Common myeloid progenitor, CD34-positive (primary cell): ENCODE measurements around the gene LRRK2.

Experiments used
- CTCF ChIA-PET: fragments of 350-600 bp; sonication (Branson Sonifier 250); formaldehyde crosslinking; loops from one replicate; lab custom pipeline; 2021; ENCODE audit warnings: antibody characterized with exemption; lab: Charles Lee
- POLR2A ChIA-PET: fragments of 350-600 bp; sonication (Branson Sonifier 250); formaldehyde crosslinking; loops from one replicate; lab custom pipeline; 2021; ENCODE audit warnings: antibody characterized with exemption; lab: Charles Lee
- DNase-seq, 3 donors: peaks; one replicate each; pipeline versions ENCODE4 v3.0.0 to v3.0.0-alpha.2; 2013
- H3K27ac ChIP-seq, 2 experiments: 1 replicate in 1 of 2; 2 replicates in 1 of 2; pipeline ENCODE4 v1.7.0; 2013; ENCODE audit warnings: inconsistent platforms in 2 of 2, low read length in 2 of 2, mild to moderate bottlenecking in 2 of 2, low read depth in 1 of 2, moderate library complexity in 1 of 2; ENCODE audit not compliant: severe bottlenecking in 2 of 2, insufficient read depth in 1 of 2, poor library complexity in 1 of 2
- H3K27me3 ChIP-seq, 5 experiments: replicated peaks in 2 of 5; 1 replicate in 3 of 5; 2 replicates in 2 of 5; pipeline versions ENCODE4 v1.6.1 to v1.7.0; 2013; ENCODE audit warnings: low read length in 4 of 5, mild to moderate bottlenecking in 2 of 5, moderate library complexity in 2 of 5, inconsistent platforms in 1 of 5; ENCODE audit not compliant: insufficient read depth in 5 of 5, control insufficient read depth in 4 of 5
- H3K36me3 ChIP-seq, 4 experiments: 1 replicate in 2 of 4; 2 replicates in 2 of 4; pipeline versions ENCODE4 v1.6.1 to v1.7.0; 2013; ENCODE audit warnings: low read length in 3 of 4, control low read depth in 1 of 4, mild to moderate bottlenecking in 1 of 4; ENCODE audit not compliant: control insufficient read depth in 4 of 4, insufficient read depth in 4 of 4
- H3K4me1 ChIP-seq, 4 experiments: 1 replicate in 3 of 4; 2 replicates in 1 of 4; pipeline versions ENCODE4 v1.6.1 to v1.7.1; 2013; ENCODE audit warnings: low read length in 3 of 4, mild to moderate bottlenecking in 3 of 4, control low read depth in 1 of 4, inconsistent platforms in 1 of 4, moderate library complexity in 1 of 4; ENCODE audit not compliant: control insufficient read depth in 4 of 4, insufficient read depth in 4 of 4; ENCODE audit errors: control extremely low read depth in 1 of 4
- H3K4me3 ChIP-seq, 7 experiments: 1 replicate in 4 of 7; 2 replicates in 3 of 7; pipeline versions ENCODE4 v1.5.1 to v1.7.0; 2013; ENCODE audit warnings: mild to moderate bottlenecking in 7 of 7, low read length in 6 of 7, moderate library complexity in 6 of 7, inconsistent platforms in 2 of 7, low read depth in 2 of 7, control low read depth in 1 of 7; ENCODE audit not compliant: insufficient read depth in 4 of 7, control insufficient read depth in 1 of 7; ENCODE audit errors: extremely low read depth in 1 of 7
- H3K9me3 ChIP-seq, 5 experiments: 1 replicate in 4 of 5; 2 replicates in 1 of 5; pipeline versions ENCODE4 v1.6.1 to v1.7.1; 2013; ENCODE audit warnings: low read length in 4 of 5, mild to moderate bottlenecking in 2 of 5, inconsistent platforms in 1 of 5, low read depth in 1 of 5, moderate library complexity in 1 of 5; ENCODE audit not compliant: control insufficient read depth in 4 of 5, insufficient read depth in 2 of 5; ENCODE audit errors: control extremely low read depth in 1 of 5
- WGBS: methylation state at CpG from one replicate; pipeline ENCODE4 v1.1.5; 2013; ENCODE audit not compliant: insufficient coverage; 5-methylcytosine and 5-hydroxymethylcytosine counted together

LRRK2 gene

DNA sequence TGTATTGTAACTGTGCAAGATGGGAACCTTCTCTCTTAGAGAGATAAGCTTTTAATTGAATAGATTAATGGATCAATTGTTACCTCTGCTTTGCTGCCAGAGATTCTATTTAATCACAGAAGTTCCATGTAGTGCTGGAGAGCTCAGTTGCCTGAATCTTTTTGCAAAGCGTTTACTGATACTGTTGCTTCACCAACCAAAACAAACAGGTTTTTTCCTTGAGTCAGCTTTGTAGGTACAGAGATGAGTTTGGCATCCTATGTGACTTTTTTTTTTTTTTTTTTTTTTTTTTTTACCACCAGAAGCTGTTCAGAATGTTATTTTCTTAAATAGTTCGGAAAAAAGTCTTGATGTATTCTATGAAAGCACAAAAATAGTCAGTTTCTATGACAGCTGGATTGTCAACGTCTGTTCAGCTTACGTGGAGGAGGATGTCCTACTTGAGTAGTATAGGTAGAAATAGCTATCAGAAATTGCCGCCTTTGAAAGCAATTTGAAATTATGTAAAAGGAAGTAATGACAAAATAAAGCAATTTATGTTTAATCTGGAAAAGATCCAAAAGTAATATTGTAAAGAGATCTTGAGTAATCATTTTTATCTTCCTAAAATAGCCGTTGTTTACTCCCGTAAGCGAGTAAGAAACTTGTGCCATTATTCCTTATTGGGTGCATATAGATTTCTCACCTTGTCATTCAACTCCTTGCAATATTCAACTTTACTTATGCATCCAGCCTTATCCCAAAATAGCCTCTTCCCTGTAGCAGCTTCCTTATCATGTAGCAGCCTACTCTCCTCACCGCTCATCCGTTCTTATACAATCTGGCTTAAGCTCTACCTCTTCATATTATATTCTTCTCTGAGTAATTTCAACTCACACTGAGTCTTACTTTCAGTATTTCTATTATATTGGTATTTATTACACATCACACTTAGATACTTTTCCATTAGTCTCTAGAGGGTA, 5.2 kb downstream of the LRRK2 start:
- ChIA-PET POLR2A (interaction anchor here (0.6 kb wide), 1 partner anchor 94 kb away, joined by 3 read pairs; no protein-coding TSS in a partner anchor), CTCF (no interaction called here)

GRCh38 chr12:40232602-40233001, 7.8 kb downstream of the LRRK2 start:
- CTCF ChIA-PET, result no interaction called here
- POLR2A ChIA-PET, result no interaction called here
- H3K4me1 ChIP-seq, result no peaks in the 10 kb centered on the region
- no CpG with 5 or more reads among the region's 1 CpG for WGBS
- H3K27me3 ChIP-seq, result no peaks in the 10 kb centered on the region
- DNase-seq, result no peak
- no peaks in the 10 kb centered on the region for H3K9me3 ChIP-seq
- no peak overlapping the region for H3K4me3 ChIP-seq
- no peak overlapping the region for H3K27ac ChIP-seq
- H3K36me3 ChIP-seq, result no peaks in the 10 kb centered on the region

More for the DNA sequence above, 5.2 kb downstream of the LRRK2 start:
- Histone ChIP-seq H3K27ac (no peak overlapping the region), H3K27me3 (no peaks in the 10 kb centered on the region), H3K9me3 (no peaks in the 10 kb centered on the region), H3K36me3 (no peaks in the 10 kb centered on the region), H3K4me1 (peaks cover 0 to 5% (median 5%) of the 10 kb centered on the region in 4 experiments), H3K4me3 (no peak overlapping the region)
- 100% methylated on average over 6 of the region's 10 CpGs for WGBS
- DNase-seq, result no peak

- Histone ChIP-seq H3K9me3 (no peaks in the 10 kb centered on the region), H3K4me1 (no peaks in the 10 kb centered on the region), H3K27me3 (no peaks in the 10 kb centered on the region), H3K4me3 (no peak overlapping the region), H3K36me3 (no peaks in the 10 kb centered on the region), H3K27ac (no peak overlapping the region)
- 100% methylated on average over 2 of the region's 3 CpGs for WGBS
- ChIA-PET CTCF (no interaction called here), POLR2A (no interaction called here)
- DNase-seq, result no peak
Measured at GRCh38 chr12:40233741-40234367, 9.1 kb downstream of the LRRK2 start.

DNA sequence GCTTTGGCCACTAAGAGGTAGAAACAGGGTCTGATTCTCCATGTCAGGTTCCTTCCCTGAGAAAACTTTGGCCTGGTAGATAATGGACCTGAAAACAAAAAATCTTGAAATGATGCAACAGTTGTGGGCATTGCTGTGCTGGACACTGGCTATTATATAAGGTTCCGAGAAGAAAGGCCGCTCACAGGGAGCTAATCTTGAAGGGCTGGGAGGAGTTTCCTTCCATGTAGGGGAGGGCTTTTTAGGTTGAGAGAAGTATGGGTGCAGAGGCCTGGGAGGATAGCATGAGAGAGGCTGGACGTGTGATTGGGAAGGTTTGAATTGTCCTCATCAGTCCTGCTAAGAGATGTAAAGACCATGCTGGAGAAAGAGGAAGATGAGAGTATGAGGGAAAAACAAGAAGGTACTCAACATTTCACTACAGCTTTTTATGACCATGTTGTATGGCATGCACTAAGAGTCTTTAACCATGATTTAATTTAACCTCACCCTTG, 11.6 kb downstream of the LRRK2 start:
- DNase-seq, result no peak
- ChIA-PET CTCF (no interaction called here), POLR2A (no interaction called here)
- H3K36me3 ChIP-seq, result no peaks in the 10 kb centered on the region
- no peak overlapping the region for H3K4me3 ChIP-seq
- WGBS, result 93% methylated on average over 3 of the region's 3 CpGs
- H3K27me3 ChIP-seq, result no peaks in the 10 kb centered on the region
- no peaks in the 10 kb centered on the region for H3K4me1 ChIP-seq
- H3K9me3 ChIP-seq, result no peaks in the 10 kb centered on the region
- no peak overlapping the region for H3K27ac ChIP-seq

- Histone ChIP-seq H3K4me3 (no peak overlapping the region), H3K27ac (no peak overlapping the region), H3K9me3 (no peaks in the 10 kb centered on the region), H3K4me1 (no peaks in the 10 kb centered on the region), H3K27me3 (no peaks in the 10 kb centered on the region), H3K36me3 (no peaks in the 10 kb centered on the region)
- POLR2A ChIA-PET, result no interaction called here
- CTCF ChIA-PET, result no interaction called here
- WGBS, result 50% methylated on average over 1 of the region's 1 CpG
- no peak for DNase-seq
Measured at GRCh38 chr12:40238266-40238902, 13.6 kb downstream of the LRRK2 start.

DNA sequence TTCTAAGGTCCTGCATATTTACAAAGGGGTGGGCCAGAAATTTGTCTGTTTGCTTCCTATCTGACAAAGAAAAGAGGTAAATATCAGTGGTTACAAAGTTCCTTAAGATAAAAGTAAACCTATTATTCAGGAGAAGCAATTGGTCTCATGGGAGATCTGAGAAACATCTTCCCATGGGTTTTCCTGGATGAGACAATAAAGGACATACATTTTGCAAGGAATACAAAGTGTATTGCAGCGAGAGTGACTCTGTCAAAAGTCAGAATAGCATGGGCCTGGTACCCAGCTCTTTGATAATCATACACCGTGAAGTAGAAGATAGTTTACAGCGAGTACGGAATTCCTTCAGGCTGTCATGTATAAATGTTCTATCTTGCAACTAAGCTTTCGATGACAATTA, 14.2 kb downstream of the LRRK2 start:
- ChIA-PET CTCF (no interaction called here), POLR2A (no interaction called here)

More for the DNA sequence above, 14.2 kb downstream of the LRRK2 start:
- no peak overlapping the region for H3K27ac ChIP-seq
- no peaks in the 10 kb centered on the region for H3K4me1 ChIP-seq
- H3K27me3 ChIP-seq, result no peaks in the 10 kb centered on the region
- no peak overlapping the region for H3K4me3 ChIP-seq
- H3K9me3 ChIP-seq, result no peaks in the 10 kb centered on the region
- no peaks in the 10 kb centered on the region for H3K36me3 ChIP-seq
- 100% methylated on average over 5 of the region's 5 CpGs for WGBS
- no peak for DNase-seq
